GM12878 (cell line): ENCODE measurements around the gene JOSD2. TPM values are rescaled to one million over a fixed set of nuclear protein-coding genes. Genes with fewer than 3 reads are reported as not detected.

Experiments
- ATAC-seq: fragments of 200-7000 bp; cut with Tn5 transposase; 3 replicates; pipeline ENCODE4 v1.9.1; 2020; ENCODE audit warnings: mild to moderate bottlenecking, moderate library complexity
- BruUV-seq: library from RNA; stranded (reverse); fragments of 400-500 nt; replicated peaks from 2 replicates; lab custom pipeline; 2021; lab: Mats Ljungman, UMichigan
- CTCF ChIA-PET: fragments of 300-600 bp; sonication (Branson Sonifier 250); formaldehyde crosslinking; extraction: SDS; loops from one replicate; lab custom pipeline; 2021; ENCODE audit warnings: inconsistent platforms; lab: Yijun Ruan, JAX
- POLR2A ChIA-PET: fragments of 350-600 bp; formaldehyde crosslinking; extraction: SDS; loops from one replicate; lab custom pipeline; 2021; ENCODE audit warnings: inconsistent platforms; lab: Charles Lee
- RAD21 ChIA-PET: fragments of 300-600 bp; sonication (Branson Sonifier 250); formaldehyde crosslinking; loops from one replicate; lab custom pipeline; 2023; ENCODE audit warnings: antibody characterized with exemption; ENCODE audit not compliant: unreplicated experiment; lab: Charles Lee
- SMC1A ChIA-PET: fragments of 300-600 bp; sonication (Branson Sonifier 250); formaldehyde crosslinking; loops from one replicate; lab custom pipeline; 2023; ENCODE audit not compliant: unreplicated experiment, uncharacterized antibody; lab: Charles Lee
- DNase-seq: peaks from one replicate; pipeline ENCODE4 v3.0.0-alpha.2; 2011; ENCODE audit warnings: low read depth, low spot score
- FAIRE-seq: peaks from 3 replicates; lab custom pipeline; 2011; peaks lifted over from hg19 to GRCh38; lab: Jason Lieb, UNC
- H2AFZ ChIP-seq: 2 replicates; pipeline ENCODE4 v1.6.0; 2011; ENCODE audit warnings: low read depth, low read length, control low read depth; ENCODE audit not compliant: control insufficient read depth
- H3K27ac ChIP-seq: 2 replicates; pipeline ENCODE4 v1.5.1; 2011; ENCODE audit warnings: control low read depth; ENCODE audit not compliant: control insufficient read depth, insufficient read depth
- H3K27me3 ChIP-seq, 2 experiments: replicated peaks in 1 of 2; 2 replicates each; pipeline versions ENCODE4 v1.6.0 to v1.6.1; 2011; ENCODE audit warnings: low read length in 1 of 2; ENCODE audit not compliant: control insufficient read depth in 2 of 2, insufficient read depth in 2 of 2
- H3K36me3 ChIP-seq, 2 experiments: 2 replicates each; pipeline ENCODE4 v1.5.1; 2011; ENCODE audit warnings: low read length in 1 of 2; ENCODE audit not compliant: control insufficient read depth in 2 of 2, insufficient read depth in 2 of 2
- H3K4me1 ChIP-seq: 2 replicates; pipeline ENCODE4 v1.6.1; 2011; ENCODE audit warnings: mild to moderate bottlenecking, low read length, moderate library complexity, mixed read lengths; ENCODE audit not compliant: control insufficient read depth, insufficient read depth
- H3K4me2 ChIP-seq: 2 replicates; pipeline ENCODE4 v1.6.0; 2011; ENCODE audit warnings: control low read depth; ENCODE audit not compliant: control insufficient read depth, insufficient read depth
- H3K4me3 ChIP-seq: fragments of 200-600 bp; sonication (generic); 2 replicates; pipeline ENCODE4 v1.5.1; 2016
- H3K79me2 ChIP-seq: 2 replicates; pipeline ENCODE4 v1.6.0; 2011; ENCODE audit warnings: low read length; ENCODE audit not compliant: control insufficient read depth, insufficient read depth
- H3K9ac ChIP-seq: 2 replicates; pipeline ENCODE4 v1.8.0; 2011; ENCODE audit warnings: low read length, control low read depth, mixed read lengths; ENCODE audit not compliant: control insufficient read depth, insufficient read depth
- H3K9me3 ChIP-seq: replicated peaks from 3 replicates; pipeline ENCODE4 v1.5.1; 2011; ENCODE audit warnings: mild to moderate bottlenecking, low read length; ENCODE audit not compliant: control insufficient read depth, insufficient read depth
- H4K20me1 ChIP-seq: 2 replicates; pipeline ENCODE4 v1.6.0; 2011; ENCODE audit not compliant: control insufficient read depth, insufficient read depth
- CHD2 ChIP-seq: IDR thresholded peaks from 2 replicates; pipeline ENCODE4 v1.6.1; 2011; ENCODE audit warnings: low read depth, low read length, improper control_type of control experiment, borderline replicate concordance
- NR2C1 ChIP-seq: fragments of 450-650 bp; IDR thresholded peaks from 2 replicates; pipeline ENCODE4 v1.6.1; 2017; ENCODE audit warnings: antibody characterized with exemption, mild to moderate bottlenecking, moderate library complexity
- RBBP5 ChIP-seq: fragments of 200-600 bp; sonication (generic); conservative IDR thresholded peaks from 2 replicates; pipeline ENCODE4 v1.6.1; 2016
- WGBS: methylation state at CpG from one replicate; pipeline ENCODE4 v1.1.6; 2016; ENCODE audit warnings: low lambda C conversion rate; ENCODE audit not compliant: insufficient replicate concordance, insufficient coverage; ENCODE audit errors: missing lambda C conversion rate; 5-methylcytosine and 5-hydroxymethylcytosine counted together
- in situ Hi-C: fragments of 300-500 bp; cut with MboI; formaldehyde crosslinking; loops from 9 replicates; pipeline ENCODE4 v1.14.3; 2018; ENCODE audit warnings: mixed read lengths
- intact Hi-C: fragments of 100-400 bp; cut with micrococcal nuclease; formaldehyde crosslinking; loops from one replicate; pipeline ENCODE4 v1.14.2; 2022; ENCODE audit not compliant: unreplicated experiment
- polyA plus RNA-seq, 11 experiments: library from polyadenylated mRNA; depleted of rRNA in 4 of 11; unstranded in 6 of 11; stranded (reverse) in 5 of 11; fragments of >200 nt; fragmentation: Nextera tagmentation in 4 of 11; fragmentation: Illumina TruSeq in 1 of 11; extraction: Ambion mirVana in 4 of 11; extraction: Trizol in 1 of 11; gene quantifications; 1 replicate in 1 of 11; 2 replicates in 10 of 11; pipeline versions ENCODE4 v1.2.1 to v1.2.3, GENCODE V29; 2011 to 2016; ENCODE audit warnings: inconsistent platforms in 2 of 11, missing spikeins in 2 of 11, low read depth in 1 of 11
- total RNA-seq, 4 experiments: library from RNA; depleted of rRNA in 3 of 4; stranded (reverse); fragments of >200 nt in 3 of 4; fragmentation: Illumina TruSeq in 1 of 4; extraction: Trizol in 1 of 4; gene quantifications; 2 replicates each; pipeline versions ENCODE4 v1.2.1 to v1.2.3, GENCODE V29; 2013 to 2021
- TF ChIP-seq, protein P1 (sequence below): fragments of 450-650 bp; conservative IDR thresholded peaks from 2 replicates; pipeline ENCODE4 v1.6.1; 2017; ENCODE audit warnings: mild to moderate bottlenecking, moderate library complexity

Gene JOSD2
- total and polyA plus RNA-seq, 10 of the 15 experiments (the other 5 are each of a cell fraction or from before 2014, with no cell fraction given): 0.91 to 26.7 (median 13.0) TPM

DNA sequence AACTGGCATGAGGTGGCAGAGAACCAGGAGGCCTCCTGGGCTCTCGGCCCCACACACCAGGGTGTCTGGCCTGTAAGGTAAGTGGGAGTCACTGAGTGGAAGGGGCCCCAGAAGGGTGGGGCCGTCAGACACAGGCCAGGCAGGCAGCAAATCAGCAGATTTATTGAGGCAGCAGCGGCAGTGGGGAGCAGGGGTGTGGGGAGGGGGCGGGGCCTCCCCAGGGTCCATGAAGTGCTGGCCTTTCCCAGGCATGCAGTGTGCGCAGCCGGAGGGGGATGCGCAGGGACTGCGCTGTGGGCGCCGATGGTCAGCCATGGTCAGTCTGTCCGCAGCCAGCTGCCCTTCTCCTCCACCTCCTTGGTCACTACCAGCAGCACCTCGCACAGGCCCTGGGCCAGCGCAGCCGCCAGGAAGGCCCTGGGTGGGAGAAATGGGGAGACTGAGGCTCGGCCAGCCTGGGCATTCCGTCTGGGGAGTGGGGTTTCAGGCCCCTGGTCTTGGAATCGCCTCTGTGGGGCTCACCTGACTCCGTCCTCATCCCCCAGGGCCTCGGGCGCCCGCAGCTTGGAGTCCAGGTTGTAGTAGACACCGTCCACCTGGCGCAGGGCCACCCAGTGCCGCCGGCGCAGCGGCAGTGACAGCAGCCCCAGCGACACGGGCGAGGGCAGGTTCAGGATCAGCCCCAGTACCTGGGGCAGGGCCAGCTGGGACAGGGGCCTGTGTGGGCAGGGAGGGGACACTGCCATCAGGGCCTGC, 5.0 kb downstream of the JOSD2 start:
- SMC1A ChIA-PET: no interaction called here
- ATAC-seq: no peak
- WGBS: 94% methylated on average over 28 of the region's 30 CpGs
- H3K4me3 ChIP-seq: no peak overlapping the region
- POLR2A ChIA-PET: no interaction called here
- BruUV-seq: no TSS peak
- TF ChIP-seq, protein P1, sequence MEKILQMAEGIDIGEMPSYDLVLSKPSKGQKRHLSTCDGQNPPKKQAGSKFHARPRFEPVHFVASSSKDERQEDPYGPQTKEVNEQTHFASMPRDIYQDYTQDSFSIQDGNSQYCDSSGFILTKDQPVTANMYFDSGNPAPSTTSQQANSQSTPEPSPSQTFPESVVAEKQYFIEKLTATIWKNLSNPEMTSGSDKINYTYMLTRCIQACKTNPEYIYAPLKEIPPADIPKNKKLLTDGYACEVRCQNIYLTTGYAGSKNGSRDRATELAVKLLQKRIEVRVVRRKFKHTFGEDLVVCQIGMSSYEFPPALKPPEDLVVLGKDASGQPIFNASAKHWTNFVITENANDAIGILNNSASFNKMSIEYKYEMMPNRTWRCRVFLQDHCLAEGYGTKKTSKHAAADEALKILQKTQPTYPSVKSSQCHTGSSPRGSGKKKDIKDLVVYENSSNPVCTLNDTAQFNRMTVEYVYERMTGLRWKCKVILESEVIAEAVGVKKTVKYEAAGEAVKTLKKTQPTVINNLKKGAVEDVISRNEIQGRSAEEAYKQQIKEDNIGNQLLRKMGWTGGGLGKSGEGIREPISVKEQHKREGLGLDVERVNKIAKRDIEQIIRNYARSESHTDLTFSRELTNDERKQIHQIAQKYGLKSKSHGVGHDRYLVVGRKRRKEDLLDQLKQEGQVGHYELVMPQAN: no peak
- TF ChIP-seq CHD2 (no peak), NR2C1 (no peak), RBBP5 (no peak)
- TF ChIP-seq, all 136 proteins: peak for 0
- Histone ChIP-seq H3K9me3 (no peaks in the 10 kb centered on the region), H3K27ac (no peak overlapping the region), H3K9ac (no peak overlapping the region), H4K20me1 (no peaks in the 10 kb centered on the region), H2AFZ (no peak overlapping the region), H3K79me2 (no peaks in the 10 kb centered on the region), H3K27me3 (no peaks in the 10 kb centered on the region), H3K36me3 (no peaks in the 10 kb centered on the region), H3K4me2 (no peak overlapping the region), H3K4me1 (peaks cover 3% of the 10 kb centered on the region; the same call in 1 of the 2 replicates)
- in situ Hi-C loops: no loop called here
- DNase-seq (no peak), FAIRE-seq (no peak)
- intact Hi-C loops: no loop called here
- ChIA-PET CTCF (no interaction called here), RAD21 (no interaction called here)
